Naive B cell (primary cell): ENCODE data around the gene WIPF3. TPM values are rescaled to one million over a fixed set of nuclear protein-coding genes. Genes with fewer than 3 reads are reported as not detected.
A peak's percentile ranks its signal among the peaks of the same experiment; 100 is the strongest.
"Not testable (repeated sequence)": the region's sequence is repeated elsewhere in the genome, so short reads cannot be mapped to it uniquely, and the experiment has no call there.

Source experiments
- ATAC-seq, 2 donors: fragments of 150-1000 bp; cut with Tn5 transposase; 2 replicates each; pipeline ENCODE4 v1.10.0; 2021; ENCODE audit warnings: low read depth in 2 of 2, mild to moderate bottlenecking in 2 of 2, moderate library complexity in 2 of 2
- DNase-seq: peaks from one replicate; pipeline ENCODE4 v3.0.0; 2022
- H3K27ac Mint-ChIP-seq, 6 donors: one replicate each; pipeline ENCODE4 v1.8.0; 2020 to 2022; ENCODE audit warnings: mild to moderate bottlenecking in 6 of 6, mixed read lengths in 6 of 6, moderate library complexity in 5 of 6, inconsistent platforms in 2 of 6
- H3K27me3 Mint-ChIP-seq, 3 donors: one replicate each; pipeline ENCODE4 v1.8.0; 2021 to 2022; ENCODE audit warnings: mixed read lengths in 3 of 3, mild to moderate bottlenecking in 1 of 3
- H3K36me3 Mint-ChIP-seq, 2 donors: one replicate each; pipeline ENCODE4 v1.8.0; 2020 to 2022; ENCODE audit warnings: mixed read lengths in 2 of 2, inconsistent platforms in 1 of 2, mild to moderate bottlenecking in 1 of 2
- H3K4me1 Mint-ChIP-seq, 3 donors: one replicate each; pipeline ENCODE4 v1.8.0; 2020 to 2022; ENCODE audit warnings: mixed read lengths in 3 of 3, inconsistent platforms in 1 of 3, mild to moderate bottlenecking in 1 of 3, moderate library complexity in 1 of 3
- H3K4me3 Mint-ChIP-seq, 8 donors: one replicate each; pipeline ENCODE4 v1.8.0; 2020 to 2022; ENCODE audit warnings: mild to moderate bottlenecking in 8 of 8, mixed read lengths in 8 of 8, moderate library complexity in 8 of 8, inconsistent platforms in 2 of 8
- H3K9me3 Mint-ChIP-seq, 7 donors: one replicate each; pipeline ENCODE4 v1.8.0; 2020 to 2022; ENCODE audit warnings: mixed read lengths in 7 of 7, mild to moderate bottlenecking in 5 of 7, inconsistent platforms in 2 of 7, moderate library complexity in 1 of 7
- polyA plus RNA-seq, 6 donors: library from polyadenylated mRNA; unstranded; fragments of 300-500 nt; fragmentation: Illumina TruSeq; gene quantifications; one replicate each; pipeline ENCODE4 v1.2.3, GENCODE V29; 2021; ENCODE audit warnings: low read depth in 6 of 6

WIPF3 gene
- polyA plus RNA-seq, 6 donors from 2014 or later: 0.16 TPM; not detected in 5

DNA sequence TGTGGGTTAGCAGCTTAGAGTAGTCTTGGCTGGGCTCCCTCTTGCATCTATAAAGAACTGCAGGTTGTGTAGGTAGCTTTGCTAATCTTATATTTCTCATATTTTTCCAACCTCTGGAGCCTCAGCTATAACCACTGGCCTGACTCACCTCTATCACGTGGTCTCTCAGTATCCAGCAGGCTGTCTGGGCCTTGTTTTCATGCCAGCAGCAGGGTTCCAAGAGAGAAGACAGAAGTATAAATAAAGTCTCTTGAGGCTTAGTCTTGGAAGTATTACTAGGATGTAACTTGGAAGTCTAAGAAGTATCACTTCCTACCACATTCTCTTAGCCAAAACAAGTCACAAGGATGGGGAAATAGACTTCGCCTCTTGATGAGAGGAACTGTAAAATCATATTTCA is 73.3 kb downstream of the WIPF3 start:
- peaks cover 22 to 34% (median 23%) of the 10 kb centered on the region in 3 donors for H3K27me3 Mint-ChIP-seq
- H3K4me1 Mint-ChIP-seq: peaks cover 3 to 13% (median 11%) of the 10 kb centered on the region in 3 donors
- no peak overlapping the region for H3K4me3 Mint-ChIP-seq
- no peaks in the 10 kb centered on the region for H3K9me3 Mint-ChIP-seq
- ATAC-seq (no peak), DNase-seq (no peak)
- no peak overlapping the region for H3K27ac Mint-ChIP-seq
- no peaks in the 10 kb centered on the region for H3K36me3 Mint-ChIP-seq

DNA sequence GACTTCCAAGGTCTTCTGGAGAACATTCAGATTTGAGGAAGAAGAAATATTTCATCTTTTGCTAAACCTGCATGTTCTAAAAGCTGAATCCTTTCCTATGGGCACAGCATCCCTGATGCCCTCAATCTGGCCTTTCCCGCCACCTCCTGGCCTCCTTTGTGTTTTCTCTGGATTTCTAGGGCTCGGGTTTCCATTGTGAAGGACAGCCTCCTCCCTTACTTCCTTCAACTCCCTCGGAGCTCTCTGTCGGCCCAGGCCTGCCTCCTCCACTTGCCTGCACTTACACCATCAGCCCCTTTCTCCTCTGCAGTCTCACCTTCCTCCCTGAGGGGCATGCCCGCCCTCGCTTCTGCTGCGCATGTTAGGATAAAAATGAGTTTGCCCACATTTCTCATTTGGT is 75.4 kb downstream of the WIPF3 start:
- H3K36me3 Mint-ChIP-seq: no peaks in the 10 kb centered on the region
- DNase-seq (no peak), ATAC-seq (no peak)
- H3K4me3 Mint-ChIP-seq: no peak overlapping the region
- H3K27ac Mint-ChIP-seq: no peak overlapping the region
- H3K9me3 Mint-ChIP-seq: no peaks in the 10 kb centered on the region
- peaks cover 3 to 13% (median 11%) of the 10 kb centered on the region in 3 donors for H3K4me1 Mint-ChIP-seq
- H3K27me3 Mint-ChIP-seq: peaks cover 22 to 34% (median 27%) of the 10 kb centered on the region in 3 donors

DNA sequence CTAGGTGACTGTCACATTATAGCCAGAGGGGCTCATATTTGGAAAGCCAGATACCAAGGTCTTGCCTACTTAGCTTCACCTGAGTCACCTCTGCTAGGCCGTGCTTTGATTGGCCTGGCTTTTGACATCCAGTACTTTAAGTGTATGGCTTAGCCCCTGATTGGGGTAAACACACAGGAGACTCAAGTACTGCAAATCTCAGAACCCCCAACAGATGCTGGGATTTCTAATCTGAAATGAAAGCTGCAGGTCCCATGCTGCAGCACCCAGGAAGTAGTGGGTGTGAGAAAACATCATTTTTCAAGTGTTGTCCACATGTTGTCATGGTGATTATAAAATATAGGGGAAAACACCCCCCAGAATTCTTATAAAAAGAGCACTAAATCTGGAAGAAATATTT is 76.2 kb downstream of the WIPF3 start:
- H3K27me3 Mint-ChIP-seq: peaks cover 22 to 38% (median 24%) of the 10 kb centered on the region in 3 donors
- ATAC-seq: no peak
- no peaks in the 10 kb centered on the region for H3K9me3 Mint-ChIP-seq
- DNase-seq: no peak
- H3K4me3 Mint-ChIP-seq: peak overlapping the region in 2 of 8 donors; percentile 1 to 22
- no peak overlapping the region for H3K27ac Mint-ChIP-seq
- peaks cover 3 to 13% (median 11%) of the 10 kb centered on the region in 3 donors for H3K4me1 Mint-ChIP-seq
- H3K36me3 Mint-ChIP-seq: no peaks in the 10 kb centered on the region

DNA sequence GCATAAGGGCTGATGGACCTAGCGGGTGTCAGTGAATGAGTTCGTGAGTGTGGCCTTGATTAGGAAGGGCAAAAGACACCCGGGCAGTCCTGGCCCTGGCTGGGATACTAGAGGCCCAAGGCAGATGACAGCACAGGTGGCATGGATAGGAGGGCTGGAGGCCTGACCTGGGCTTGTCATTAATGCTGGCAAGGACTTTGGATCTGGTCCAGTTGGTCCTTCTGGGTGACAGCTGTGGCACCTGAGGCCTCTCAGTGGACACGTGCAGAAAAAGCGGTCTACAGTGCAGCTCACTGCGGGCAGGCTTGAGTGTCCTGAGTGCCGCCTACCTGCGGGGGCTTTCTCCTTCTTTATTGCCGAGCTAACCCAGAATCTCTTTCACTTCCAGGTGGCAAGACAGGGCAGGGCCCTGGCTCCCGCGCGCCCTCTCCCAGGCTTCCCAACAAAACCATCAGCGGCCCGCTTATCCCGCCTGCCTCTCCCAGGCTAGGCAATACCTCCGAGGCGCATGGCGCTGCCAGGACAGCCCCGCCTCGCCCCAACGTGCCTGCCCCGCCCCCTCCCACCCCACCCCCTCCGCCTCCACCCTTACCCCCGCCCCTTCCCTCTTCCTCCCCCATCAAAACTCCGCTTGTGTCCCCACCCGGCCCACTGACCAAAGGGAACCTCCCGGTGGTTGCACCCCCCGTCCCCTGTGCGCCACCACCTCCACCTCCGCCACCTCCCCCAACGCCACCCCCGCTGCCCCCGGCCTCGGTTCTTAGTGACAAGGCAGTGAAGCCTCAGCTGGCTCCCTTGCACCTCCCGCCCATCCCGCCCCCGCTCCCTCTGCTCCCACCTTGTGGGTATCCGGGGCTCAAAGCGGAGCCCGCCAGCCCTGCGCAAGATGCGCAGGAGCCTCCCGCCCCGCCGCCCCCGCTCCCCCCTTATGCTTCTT is 77.4 kb downstream of the WIPF3 start:
- Mint-ChIP-seq H3K27ac (peak overlapping the region in 1 of 6 donors; percentile 44), H3K9me3 (no peaks in the 10 kb centered on the region), H3K27me3 (peaks cover 21 to 33% (median 22%) of the 10 kb centered on the region in 3 donors), H3K4me1 (peaks cover 3 to 6% (median 3%) of the 10 kb centered on the region in 3 donors), H3K4me3 (peak overlapping the region in 5 of 8 donors; percentile 43 to 83 (median 54)), H3K36me3 (no peaks in the 10 kb centered on the region)
- DNase-seq (no peak), ATAC-seq (no peak)

DNA sequence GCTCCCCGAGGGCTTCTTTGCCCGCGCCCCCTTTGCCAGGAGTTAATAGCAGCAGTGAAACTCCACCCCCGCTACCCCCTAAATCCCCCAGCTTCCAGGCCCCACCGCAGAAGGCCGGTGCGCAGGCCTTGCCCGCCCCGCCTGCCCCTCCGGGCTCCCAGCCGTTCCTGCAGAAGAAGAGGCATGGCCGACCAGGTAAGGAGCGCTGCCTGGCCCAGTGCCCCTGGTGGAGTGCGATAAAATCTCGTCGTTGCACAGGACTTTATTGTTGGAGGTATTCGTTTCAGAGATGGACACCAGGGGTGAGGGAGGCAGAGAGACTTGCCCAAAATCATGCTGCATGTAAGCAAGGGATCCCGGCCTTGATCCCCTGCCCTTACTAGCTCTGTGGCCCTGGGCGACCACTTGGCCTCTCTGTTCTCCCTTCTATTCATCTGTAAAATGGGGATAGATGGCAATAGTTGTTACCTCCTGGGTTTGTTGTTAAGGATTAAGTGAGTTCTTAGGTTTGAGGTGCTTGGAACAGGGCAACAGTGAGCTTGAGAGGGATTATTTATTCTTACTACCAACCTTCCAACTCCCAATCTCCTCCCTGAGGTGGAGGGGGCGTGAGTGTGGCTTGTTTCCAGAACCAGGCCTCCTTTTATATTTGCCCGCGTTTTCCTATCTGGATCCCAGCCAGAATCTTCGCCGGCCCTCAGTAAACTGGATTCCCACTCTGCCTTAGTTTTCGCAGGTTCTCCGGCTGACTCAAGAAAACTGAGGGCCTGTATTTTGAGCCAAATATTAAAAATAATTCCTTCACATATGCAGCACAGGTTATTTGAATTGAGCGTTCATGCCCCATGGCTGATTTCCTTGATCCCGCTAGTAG is 78.3 kb downstream of the WIPF3 start:
- ATAC-seq (peak; percentile 37 to 55), DNase-seq (no peak)
- no peaks in the 10 kb centered on the region for H3K36me3 Mint-ChIP-seq
- H3K27me3 Mint-ChIP-seq: peaks cover 21 to 32% (median 22%) of the 10 kb centered on the region in 3 donors
- peaks cover 3 to 4% (median 3%) of the 10 kb centered on the region in 3 donors for H3K4me1 Mint-ChIP-seq
- peak overlapping the region; percentile 9 to 70 (median 60) for H3K4me3 Mint-ChIP-seq
- H3K27ac Mint-ChIP-seq: no peak overlapping the region
- H3K9me3 Mint-ChIP-seq: no peaks in the 10 kb centered on the region

DNA sequence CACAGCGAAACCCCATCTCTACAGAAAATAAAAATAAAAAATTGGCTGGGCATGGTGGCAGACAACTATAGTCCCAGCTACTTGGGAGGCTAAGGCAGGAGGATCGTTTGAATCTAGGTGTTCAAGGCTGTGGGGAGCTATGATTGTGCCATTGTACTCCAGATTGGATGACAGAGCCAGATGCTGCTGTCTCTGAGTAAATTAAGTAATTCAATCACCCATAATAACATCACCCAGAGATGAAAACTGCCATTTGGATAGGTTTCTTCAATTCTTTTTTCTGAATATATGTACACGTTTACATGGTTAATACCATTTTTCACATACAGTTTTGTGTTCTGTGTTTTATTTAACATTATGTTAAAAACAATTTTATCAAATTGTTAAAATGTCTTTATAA is 79.3 kb downstream of the WIPF3 start:
- H3K27me3 Mint-ChIP-seq: peaks cover 21 to 32% (median 29%) of the 10 kb centered on the region in 3 donors
- DNase-seq (no peak), ATAC-seq (no peak)
- H3K36me3 Mint-ChIP-seq: no peaks in the 10 kb centered on the region
- H3K9me3 Mint-ChIP-seq: no peaks in the 10 kb centered on the region
- peaks cover 3 to 4% (median 3%) of the 10 kb centered on the region in 3 donors for H3K4me1 Mint-ChIP-seq
- H3K27ac Mint-ChIP-seq: no peak overlapping the region
- H3K4me3 Mint-ChIP-seq: peak overlapping the region in 1 of 8 donors; percentile 10

DNA sequence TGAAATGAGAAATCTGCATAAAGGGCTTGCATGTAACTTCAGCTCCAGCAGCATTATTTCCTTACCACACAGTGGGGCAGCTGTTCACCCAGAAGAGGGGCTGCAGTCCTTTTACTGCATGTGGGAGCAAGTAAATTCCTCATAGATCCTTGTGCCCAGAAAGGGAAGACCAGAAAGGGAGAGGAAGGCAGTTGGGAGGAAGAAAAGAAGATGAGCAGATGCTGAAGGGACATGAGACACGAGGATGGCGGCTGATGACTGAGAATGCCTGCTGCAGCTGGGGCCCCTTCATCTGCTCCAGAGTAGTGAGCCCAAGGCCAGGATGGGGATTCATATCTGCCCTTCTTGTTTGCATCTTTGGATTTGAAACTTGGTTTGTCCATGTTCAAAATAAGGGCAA is 80.5 kb downstream of the WIPF3 start:
- no peak for ATAC-seq

DNA sequence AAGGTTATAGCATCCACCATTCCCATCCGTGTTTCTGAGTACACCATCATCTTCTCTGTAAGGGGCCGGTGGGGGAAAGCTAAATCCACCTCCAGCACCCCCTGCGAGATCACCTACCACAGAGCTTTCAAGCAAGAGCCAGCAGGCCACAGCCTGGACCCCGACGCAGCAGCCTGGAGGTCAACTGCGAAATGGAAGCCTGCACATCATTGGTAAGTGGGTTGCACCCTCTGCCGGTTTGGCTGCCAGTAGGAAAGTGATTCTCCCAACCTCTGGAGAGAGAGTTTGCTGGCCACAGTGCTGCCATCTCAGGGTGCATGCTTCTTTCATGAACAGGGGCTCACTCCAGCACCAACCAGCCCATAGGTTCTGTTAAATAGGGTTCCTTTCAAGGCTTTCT is 81.7 kb downstream of the WIPF3 start:
- H3K36me3 Mint-ChIP-seq: no peaks in the 10 kb centered on the region
- DNase-seq (no peak), ATAC-seq (no peak)
- H3K27me3 Mint-ChIP-seq: peaks cover 13 to 23% (median 23%) of the 10 kb centered on the region in 3 donors
- H3K4me1 Mint-ChIP-seq: peaks cover under 1 to 4% (median 3%) of the 10 kb centered on the region in 3 donors
- H3K9me3 Mint-ChIP-seq: no peaks in the 10 kb centered on the region
- no peak overlapping the region for H3K4me3 Mint-ChIP-seq
- H3K27ac Mint-ChIP-seq: no peak overlapping the region

More for the DNA sequence above, 80.5 kb downstream of the WIPF3 start:
- Mint-ChIP-seq H3K27ac (no peak overlapping the region), H3K4me3 (no peak overlapping the region), H3K36me3 (no peaks in the 10 kb centered on the region), H3K9me3 (no peaks in the 10 kb centered on the region), H3K27me3 (peaks cover 22 to 30% (median 28%) of the 10 kb centered on the region in 3 donors), H3K4me1 (peaks cover 3 to 4% (median 3%) of the 10 kb centered on the region in 3 donors)
- DNase-seq: no peak

DNA sequence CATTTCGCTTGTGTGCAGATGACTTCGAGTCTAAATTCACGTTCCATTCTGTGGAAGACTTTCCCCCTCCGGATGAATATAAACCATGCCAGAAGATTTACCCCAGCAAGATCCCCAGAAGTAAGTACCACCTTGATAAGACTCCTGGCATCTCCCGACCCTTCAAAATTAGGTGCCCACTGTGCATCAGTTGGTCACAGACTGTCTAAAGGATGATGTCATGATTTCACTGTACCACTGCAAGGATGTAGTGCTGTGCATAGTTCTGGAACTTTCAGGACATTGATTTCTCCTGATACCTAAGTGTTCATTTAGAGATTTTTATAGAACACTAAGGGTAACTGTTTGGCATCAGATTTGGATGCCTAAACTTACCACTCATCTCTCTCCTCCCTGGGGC is 83.0 kb downstream of the WIPF3 start:
- Mint-ChIP-seq H3K4me1 (no peaks in the 10 kb centered on the region), H3K36me3 (no peaks in the 10 kb centered on the region), H3K4me3 (no peak overlapping the region), H3K27ac (no peak overlapping the region), H3K9me3 (no peaks in the 10 kb centered on the region), H3K27me3 (peaks cover 9 to 18% (median 17%) of the 10 kb centered on the region in 3 donors)
- DNase-seq (no peak), ATAC-seq (no peak)

DNA sequence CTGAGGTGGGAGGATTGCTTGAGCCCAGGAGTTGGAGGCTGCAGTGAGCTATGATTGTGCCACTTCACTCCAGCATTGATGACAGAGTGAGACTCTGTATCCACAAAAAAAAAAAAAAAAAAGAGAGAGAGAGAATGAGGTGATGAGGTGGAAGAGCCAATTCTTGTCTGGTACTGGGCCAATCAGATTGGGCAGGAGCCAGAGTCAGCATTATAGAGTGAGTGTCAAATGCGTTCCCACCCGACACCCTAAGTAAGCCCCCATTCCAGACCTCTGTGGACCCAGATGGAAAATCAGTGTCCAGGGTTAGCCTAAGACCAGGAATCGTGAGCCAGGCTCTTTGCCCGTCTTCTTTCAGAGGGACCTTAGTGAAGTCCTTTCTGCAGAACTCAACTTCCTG is 83.9 kb downstream of the WIPF3 start:
- H3K27ac Mint-ChIP-seq: peak overlapping the region in 2 of 6 donors; percentile 42 to 73
- ATAC-seq (no peak), DNase-seq (no peak)
- no peaks in the 10 kb centered on the region for H3K4me1 Mint-ChIP-seq
- peaks cover 5 to 13% (median 10%) of the 10 kb centered on the region in 3 donors for H3K27me3 Mint-ChIP-seq
- H3K36me3 Mint-ChIP-seq: no peaks in the 10 kb centered on the region
- no peak overlapping the region for H3K4me3 Mint-ChIP-seq
- no peaks in the 10 kb centered on the region for H3K9me3 Mint-ChIP-seq

DNA sequence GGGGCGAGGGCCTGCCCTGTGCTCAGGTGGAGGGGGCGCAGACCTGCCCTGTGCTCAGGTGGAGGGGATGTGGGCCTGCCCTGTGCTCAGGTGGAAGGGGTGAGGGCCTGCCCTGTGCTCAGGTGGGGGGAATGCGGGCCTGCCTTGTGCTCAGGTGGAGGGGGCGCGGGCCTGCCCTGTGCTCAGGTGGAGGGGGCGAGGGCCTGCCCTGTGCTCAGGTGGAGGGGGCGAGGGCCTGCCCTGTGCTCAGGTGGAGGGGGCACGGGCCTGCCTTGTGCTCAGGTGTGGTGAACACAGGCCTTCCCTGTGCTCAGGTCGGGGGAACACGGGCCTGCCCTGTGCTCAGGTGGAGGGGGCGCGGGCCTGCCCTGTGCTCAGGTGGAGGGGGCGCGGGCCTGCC is 84.5 kb downstream of the WIPF3 start:
- not testable (repeated sequence) for DNase-seq, H3K4me3 Mint-ChIP-seq, ATAC-seq, H3K9me3 Mint-ChIP-seq, H3K4me1 Mint-ChIP-seq, H3K36me3 Mint-ChIP-seq
- Mint-ChIP-seq H3K27ac (peak overlapping the region in 1 of 6 donors; percentile 42), H3K27me3 (peaks cover 4 to 15% (median 7%) of the 10 kb centered on the region in 3 donors)

DNA sequence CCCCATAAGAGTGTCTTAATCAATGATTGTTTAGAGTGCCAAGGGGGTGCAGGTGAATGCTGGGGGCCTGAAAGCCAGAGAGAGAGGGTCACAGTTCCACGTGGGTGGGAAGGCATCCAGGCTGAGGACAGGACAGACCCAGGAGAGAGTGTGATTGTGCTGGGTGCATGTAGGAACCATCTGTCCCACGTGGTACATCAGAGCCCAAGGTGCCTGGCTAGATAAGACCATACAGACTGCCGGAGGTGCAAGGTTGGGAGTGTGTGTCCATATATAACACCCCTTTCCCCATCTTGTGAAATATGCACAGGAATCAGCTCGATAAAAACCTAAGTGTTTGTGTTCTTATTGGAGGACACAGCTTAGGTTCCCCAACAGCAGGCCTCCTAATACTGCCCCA is 85.5 kb downstream of the WIPF3 start:
- no peaks in the 10 kb centered on the region for H3K36me3 Mint-ChIP-seq
- DNase-seq (no peak), ATAC-seq (no peak)
- no peaks in the 10 kb centered on the region for H3K4me1 Mint-ChIP-seq
- peaks cover 0 to 7% (median 3%) of the 10 kb centered on the region in 7 donors for H3K9me3 Mint-ChIP-seq
- H3K4me3 Mint-ChIP-seq: no peak overlapping the region
- no peak overlapping the region for H3K27ac Mint-ChIP-seq
- peaks cover 6 to 14% (median 7%) of the 10 kb centered on the region in 3 donors for H3K27me3 Mint-ChIP-seq

DNA sequence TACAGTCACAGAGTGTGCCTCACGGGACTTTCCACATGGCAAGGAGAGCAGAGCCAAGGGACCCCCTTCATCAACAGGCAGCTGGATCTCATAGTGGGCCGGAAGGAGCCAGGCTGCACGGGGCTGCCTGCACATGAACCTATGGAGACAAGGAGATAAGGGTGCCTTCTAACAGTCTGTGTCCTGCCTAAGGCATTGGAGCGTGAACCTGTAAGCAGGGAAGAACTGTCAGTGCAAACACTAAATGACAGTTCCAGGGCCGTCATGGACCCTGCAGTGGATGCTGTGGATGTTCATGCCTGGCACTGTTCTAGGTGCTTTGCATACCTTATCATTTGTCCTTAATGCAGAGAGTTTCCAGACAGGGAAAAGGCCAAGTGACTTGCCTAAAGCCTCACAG is 85.9 kb downstream of the WIPF3 start:
- Mint-ChIP-seq H3K36me3 (no peaks in the 10 kb centered on the region), H3K9me3 (peaks cover 3 to 12% (median 6%) of the 10 kb centered on the region in 7 donors), H3K27me3 (peaks cover 7 to 13% (median 9%) of the 10 kb centered on the region in 3 donors), H3K4me3 (no peak overlapping the region), H3K27ac (no peak overlapping the region), H3K4me1 (no peaks in the 10 kb centered on the region)
- ATAC-seq (no peak), DNase-seq (no peak)
